ENCODE data around the gene FSTL5.

FSTL5 gene

DNA sequence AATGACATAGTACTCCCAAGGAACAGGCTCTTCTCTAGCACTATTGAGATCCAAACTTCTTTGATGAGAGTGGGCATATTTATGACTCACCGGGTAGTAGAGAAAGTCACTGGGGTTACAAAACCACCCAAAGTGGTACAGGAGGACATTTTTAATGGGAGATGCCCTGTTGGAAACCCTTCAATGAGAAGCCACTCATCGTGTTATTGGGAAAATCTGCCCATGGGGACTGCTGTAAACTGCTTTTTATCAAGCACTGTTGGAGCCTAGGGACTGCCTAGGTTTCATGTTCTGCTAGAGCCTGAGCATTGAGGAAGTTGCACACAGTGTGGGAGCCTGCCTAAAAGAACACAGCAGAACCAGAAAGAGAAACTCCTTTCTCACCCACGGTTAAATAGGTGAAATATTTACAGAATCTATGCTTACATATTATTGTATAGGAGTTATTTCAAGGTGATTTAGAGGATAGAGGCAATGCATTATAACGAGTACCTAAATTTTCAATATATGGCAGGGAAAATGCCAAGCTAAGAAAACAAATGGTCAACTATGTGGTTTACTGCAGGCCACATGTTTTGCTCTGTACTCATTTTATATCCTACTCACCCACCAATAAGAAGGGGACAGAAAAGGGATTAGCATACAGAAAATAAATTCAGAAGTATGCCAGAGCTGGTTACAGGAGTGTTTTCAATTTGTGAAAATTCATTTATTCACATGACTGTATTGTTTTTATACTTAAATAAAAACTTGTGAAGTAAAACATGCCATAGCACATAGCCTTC, 559.1 kb downstream of the FSTL5 start:
- in situ Hi-C loops (cut with HindIII; ENCODE audit: low pct_unique_long_range_greater_than_20kb, low sequenced_read_pairs) = no loop called here
- no peak for DNase-seq (ENCODE audit: low read depth in 1 of 2, low spot score in 1 of 2)
- TF ChIP-seq JUND (IDR thresholded peaks at IDR 0.05; ENCODE audit: low read depth) = no peak

DNA sequence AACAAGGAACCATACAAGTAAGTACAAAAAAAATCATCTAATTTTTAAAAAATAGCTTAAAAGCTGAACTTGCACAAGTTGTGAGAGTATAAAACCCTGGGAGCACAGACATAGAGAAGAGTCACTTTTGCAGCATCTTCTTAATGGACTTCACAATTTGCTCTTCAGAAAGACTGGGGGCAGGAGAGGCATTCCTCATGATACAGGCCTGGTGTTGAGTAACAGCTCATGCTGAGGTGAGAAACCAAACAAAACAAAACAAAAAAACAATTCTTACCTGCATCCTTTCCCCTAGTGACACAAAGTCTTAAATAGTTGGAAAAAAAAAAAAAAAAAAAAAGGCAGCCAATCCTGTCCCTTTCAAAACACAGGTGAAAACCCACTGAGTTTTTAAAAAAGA, 562.8 kb downstream of the FSTL5 start:
- TF ChIP-seq JUND (IDR thresholded peaks at IDR 0.05; ENCODE audit: low read depth) = no peak
- no peak for DNase-seq (ENCODE audit: low read depth in 1 of 2, low spot score in 1 of 2)
- in situ Hi-C loops (cut with HindIII; ENCODE audit: low pct_unique_long_range_greater_than_20kb, low sequenced_read_pairs) = no loop called here

DNA sequence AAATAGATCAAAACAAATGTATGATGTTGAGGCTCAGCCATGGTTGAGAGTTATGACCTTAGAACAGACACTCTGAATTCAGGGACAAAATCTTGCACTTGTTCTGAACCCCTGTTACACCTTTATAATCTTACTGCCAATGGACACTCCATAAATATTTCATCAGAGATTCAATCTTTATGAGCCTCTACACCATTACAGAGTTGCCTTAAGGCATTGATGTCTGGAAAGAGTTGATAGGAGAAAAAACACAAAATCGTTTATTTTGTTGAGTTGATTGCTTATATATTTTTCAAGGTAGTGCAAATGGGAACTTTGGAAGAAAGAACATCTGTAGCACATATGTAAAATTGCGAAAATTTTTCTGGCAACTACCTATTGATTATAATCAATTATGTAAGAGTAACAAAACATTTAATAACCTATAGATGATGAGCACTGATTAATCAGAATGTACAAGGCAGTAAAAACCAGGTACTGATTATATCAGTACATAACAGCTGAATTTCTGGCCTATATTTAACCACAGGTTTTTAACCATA, 568.5 kb downstream of the FSTL5 start:
- TF ChIP-seq JUND (IDR thresholded peaks at IDR 0.05; ENCODE audit: low read depth) = no peak
- DNase-seq (ENCODE audit: low read depth in 1 of 2, low spot score in 1 of 2) = peak in 1 of 2 experiments; percentile 5
- in situ Hi-C loops (cut with HindIII; ENCODE audit: low pct_unique_long_range_greater_than_20kb, low sequenced_read_pairs) = no loop called here

GRCh38 chr4:161585011-161585410, 578.8 kb downstream of the FSTL5 start:
- TF ChIP-seq JUND (IDR thresholded peaks at IDR 0.05; ENCODE audit: low read depth) = no peak
- DNase-seq (ENCODE audit: low read depth in 1 of 2, low spot score in 1 of 2) = no peak
- in situ Hi-C loops (cut with HindIII; ENCODE audit: low pct_unique_long_range_greater_than_20kb, low sequenced_read_pairs) = no loop called here

DNA sequence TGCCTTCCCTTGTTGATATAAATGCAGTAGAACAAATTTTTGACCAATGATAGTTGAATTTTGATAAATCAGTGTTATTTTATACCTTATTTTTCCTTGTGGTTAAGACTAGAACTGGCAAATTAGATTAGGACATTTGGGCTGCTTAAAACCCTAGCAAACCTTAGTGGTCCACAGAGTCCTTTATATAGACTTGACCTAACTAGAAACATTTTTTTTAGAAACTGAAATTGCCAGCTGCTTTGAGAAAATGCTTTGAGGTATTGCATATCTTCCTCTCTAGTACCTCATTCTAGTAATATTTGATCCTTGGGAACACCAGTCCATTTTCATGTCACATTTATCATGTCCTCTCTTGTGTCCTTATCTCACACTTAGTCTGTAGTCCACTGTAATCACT, 580.3 kb downstream of the FSTL5 start:
- in situ Hi-C loops (cut with HindIII; ENCODE audit: low pct_unique_long_range_greater_than_20kb, low sequenced_read_pairs) = no loop called here

GRCh38 chr4:161581262-161582230, 582.3 kb downstream of the FSTL5 start:
- no peak for DNase-seq (ENCODE audit: low read depth in 1 of 2, low spot score in 1 of 2)
- TF ChIP-seq JUND (IDR thresholded peaks at IDR 0.05; ENCODE audit: low read depth) = no peak
- in situ Hi-C loops (cut with HindIII; ENCODE audit: low pct_unique_long_range_greater_than_20kb, low sequenced_read_pairs) = no loop called here

More for the DNA sequence above, 580.3 kb downstream of the FSTL5 start:
- no peak for DNase-seq (ENCODE audit: low read depth in 1 of 2, low spot score in 1 of 2)
- TF ChIP-seq JUND (IDR thresholded peaks at IDR 0.05; ENCODE audit: low read depth) = no peak

DNA sequence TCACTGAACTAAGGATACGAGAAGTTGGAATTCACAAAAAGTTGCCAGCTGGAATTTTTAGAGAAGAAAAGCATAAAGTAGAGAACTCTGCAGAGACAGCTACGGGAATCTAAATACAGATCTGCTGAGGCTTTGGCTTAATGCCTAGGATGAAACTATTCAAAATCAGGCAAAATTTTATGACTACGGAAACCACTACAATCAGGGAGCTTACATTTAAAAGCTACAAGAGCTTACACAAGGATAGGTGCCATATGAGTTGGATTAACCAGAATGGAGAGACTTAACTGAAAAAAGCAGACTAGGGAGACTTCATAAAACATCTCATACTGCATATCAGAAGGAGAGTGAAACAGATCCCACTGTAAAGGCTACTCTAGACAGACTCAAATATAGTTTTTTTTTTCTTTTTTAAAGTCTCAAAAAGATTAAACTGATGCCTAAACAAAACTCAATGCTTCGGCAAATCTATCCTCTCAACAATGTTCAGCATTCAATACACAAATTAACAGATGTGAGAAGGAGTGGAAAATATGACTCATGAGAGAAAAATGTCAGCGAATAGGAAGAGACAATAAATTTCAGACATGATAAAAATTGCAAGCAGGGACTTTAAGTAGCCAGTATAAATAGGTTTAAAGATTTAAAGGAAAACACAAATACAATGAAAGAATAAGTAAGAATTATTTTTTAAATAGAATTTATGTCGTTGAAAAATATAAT, 586.1 kb downstream of the FSTL5 start:
- no peak for DNase-seq (ENCODE audit: low read depth in 1 of 2, low spot score in 1 of 2)
- in situ Hi-C loops (cut with HindIII; ENCODE audit: low pct_unique_long_range_greater_than_20kb, low sequenced_read_pairs) = no loop called here
- TF ChIP-seq JUND (IDR thresholded peaks at IDR 0.05; ENCODE audit: low read depth) = no peak

DNA sequence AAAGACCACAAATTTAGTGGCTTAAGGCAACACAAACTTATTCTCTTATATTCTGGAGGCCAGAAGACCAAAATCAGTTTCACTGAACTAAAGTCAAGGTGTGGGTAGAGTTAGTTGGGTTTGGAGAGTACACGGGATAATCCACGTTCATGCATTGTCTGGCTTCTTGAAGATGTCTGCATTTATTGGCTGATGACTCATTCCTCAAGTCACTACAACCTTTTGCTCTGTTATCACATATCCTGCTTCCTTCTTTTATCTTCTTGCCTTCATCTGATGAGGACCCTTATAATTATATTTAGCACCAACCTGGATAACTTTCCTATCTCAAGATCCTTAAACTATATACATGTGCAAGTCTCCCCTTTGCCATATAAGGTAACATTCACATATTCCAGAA, 590.0 kb downstream of the FSTL5 start:
- in situ Hi-C loops (cut with HindIII; ENCODE audit: low pct_unique_long_range_greater_than_20kb, low sequenced_read_pairs) = no loop called here
- no peak for TF ChIP-seq JUND (IDR thresholded peaks at IDR 0.05; ENCODE audit: low read depth)
- no peak for DNase-seq (ENCODE audit: low read depth in 1 of 2, low spot score in 1 of 2)

DNA sequence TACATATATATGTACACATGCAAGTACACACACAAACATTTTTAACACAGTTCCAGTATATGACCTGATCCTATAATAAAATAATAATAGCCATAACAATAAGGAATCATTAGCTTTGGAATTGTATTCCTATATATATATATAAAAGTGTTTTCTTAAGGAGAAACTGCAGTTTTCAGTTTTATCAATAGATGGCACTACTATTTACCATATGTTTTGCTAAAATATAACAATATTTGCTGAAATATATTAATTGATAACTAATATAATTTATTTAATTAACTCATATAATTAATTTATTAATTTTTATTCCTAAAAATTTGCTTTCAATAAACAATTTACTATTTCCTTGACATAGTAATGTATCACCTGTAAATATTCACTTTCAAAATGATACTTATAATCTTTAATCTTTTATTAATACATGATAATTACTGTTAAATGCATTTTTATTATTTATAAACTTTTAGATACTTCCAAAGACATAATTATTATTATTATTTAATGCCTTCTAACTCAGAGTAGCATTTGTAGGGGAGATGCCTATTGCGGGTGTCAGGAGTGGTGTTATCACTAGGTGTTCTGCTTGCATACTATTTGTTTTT, 599.5 kb downstream of the FSTL5 start:
- in situ Hi-C loops (cut with HindIII; ENCODE audit: low pct_unique_long_range_greater_than_20kb, low sequenced_read_pairs) = no loop called here
- no peak for DNase-seq (ENCODE audit: low read depth in 1 of 2, low spot score in 1 of 2)
- no peak for TF ChIP-seq JUND (IDR thresholded peaks at IDR 0.05; ENCODE audit: low read depth)

- in situ Hi-C loops (cut with HindIII; ENCODE audit: low pct_unique_long_range_greater_than_20kb, low sequenced_read_pairs) = no loop called here
- DNase-seq (ENCODE audit: low read depth in 1 of 2, low spot score in 1 of 2) = no peak
- TF ChIP-seq JUND (IDR thresholded peaks at IDR 0.05; ENCODE audit: low read depth) = no peak
These were observed 607.8 kb downstream of the FSTL5 start for GRCh38 chr4:161555689-161556660.

Data from T47D (cell line).